Measurements from ENCODE around the gene RHOA.
"Not testable (repeated sequence)": the region's sequence is repeated elsewhere in the genome, so short reads cannot be mapped to it uniquely, and the experiment has no call there.

Gene RHOA

GRCh38 chr3:49358217-49358883 lies 53.4 kb downstream of the RHOA start, which contains the start of gene GPX1:
Gene GPX1 (minus strand): TSS chr3:49358353. CDS start chr3:49358278, 75 bp downstream.
- peak within 1 kb of the TSS; percentile 97 to 99 for H3K18ac ChIP-seq (ENCODE audit: low read depth in 1 of 2, low read length in 2 of 2)
- DNase-seq: peak; percentile 98
- H2AFZ ChIP-seq (ENCODE audit: low read depth, low read length): no peak within 1 kb of the TSS
- peak within 1 kb of the TSS; percentile 95 for H2BK120ac ChIP-seq (ENCODE audit: low read depth, low read length)
- peak within 1 kb of the TSS; percentile 96 for H4K91ac ChIP-seq (ENCODE audit: low read length)
- H2BK15ac ChIP-seq (ENCODE audit: low read depth, poor library complexity, severe bottlenecking): peak within 1 kb of the TSS; percentile 86
- H3K9ac ChIP-seq (ENCODE audit: low read length): peak within 1 kb of the TSS; percentile 94
- H3K27ac ChIP-seq (ENCODE audit: low read length, poor library complexity, severe bottlenecking): peak within 1 kb of the TSS; percentile 100
- H3K4me1 ChIP-seq (ENCODE audit: control insufficient read depth, insufficient read depth, low read depth, low read length): peaks cover 28% of the 10 kb centered on the region
- H4K8ac ChIP-seq (ENCODE audit: low read length): peak within 1 kb of the TSS; percentile 87
- no peaks in the 10 kb centered on the region for H3K9me3 ChIP-seq (ENCODE audit: control insufficient read depth, low read length)
- H3K4ac ChIP-seq (ENCODE audit: low read depth in 1 of 2, low read length in 2 of 2): peak within 1 kb of the TSS; percentile 91 to 98
- H2BK12ac ChIP-seq (ENCODE audit: low read length in 2 of 2): peak within 1 kb of the TSS; percentile 49 to 84
- peak within 1 kb of the TSS in 1 of 2 experiments; percentile 94 for H3K14ac ChIP-seq (ENCODE audit: low read length in 2 of 2)
- peak within 1 kb of the TSS; percentile 67 to 88 for H3K4me3 ChIP-seq (ENCODE audit: insufficient read depth in 1 of 2, low read depth in 1 of 2, low read length in 2 of 2)
- H2BK5ac ChIP-seq (ENCODE audit: low read depth, low read length, poor library complexity, severe bottlenecking): peak within 1 kb of the TSS; percentile 99
- H3K79me1 ChIP-seq (replicated peaks; ENCODE audit: low read length, poor library complexity, severe bottlenecking): peaks cover 6% of the 10 kb centered on the region
- no peaks in the 10 kb centered on the region for H3K27me3 ChIP-seq (ENCODE audit: control insufficient read depth in 1 of 2, insufficient read depth in 1 of 2, low read length in 2 of 2)
- H3K4me2 ChIP-seq (ENCODE audit: low read length, poor library complexity, severe bottlenecking): peak within 1 kb of the TSS; percentile 74
- WGBS: 2% methylated on average over 44 of the region's 46 CpGs
- peak within 1 kb of the TSS in 1 of 2 experiments; percentile 98 for H3K23ac ChIP-seq (ENCODE audit: low read length in 2 of 2)
- peak within 1 kb of the TSS; percentile 99 for H2AK5ac ChIP-seq (ENCODE audit: low read length, severe bottlenecking)
- H3K36me3 ChIP-seq (ENCODE audit: control insufficient read depth in 1 of 2, insufficient read depth in 2 of 2, low read depth in 1 of 2, low read length in 2 of 2): peaks cover 52 to 72% of the 10 kb centered on the region in 2 experiments

GRCh38 chr3:49357443-49358216 lies 54.1 kb downstream of the RHOA start:
- not testable (repeated sequence) for H3K23ac ChIP-seq (ENCODE audit: low read length in 2 of 2); H3K79me1 ChIP-seq (replicated peaks; ENCODE audit: low read length, poor library complexity, severe bottlenecking); H3K9me3 ChIP-seq (ENCODE audit: control insufficient read depth, low read length); H3K27me3 ChIP-seq (ENCODE audit: control insufficient read depth in 1 of 2, insufficient read depth in 1 of 2, low read length in 2 of 2); H2AFZ ChIP-seq (ENCODE audit: low read depth, low read length); H2BK5ac ChIP-seq (ENCODE audit: low read depth, low read length, poor library complexity, severe bottlenecking)
- peak overlapping the region; percentile 96 for H4K91ac ChIP-seq (ENCODE audit: low read length)
- peak overlapping the region; percentile 67 to 88 for H3K4me3 ChIP-seq (ENCODE audit: insufficient read depth in 1 of 2, low read depth in 1 of 2, low read length in 2 of 2)
- H2BK15ac ChIP-seq (ENCODE audit: low read depth, poor library complexity, severe bottlenecking): peak overlapping the region; percentile 86
- peak; percentile 98 for DNase-seq
- peak overlapping the region; percentile 12 for H2AK5ac ChIP-seq (ENCODE audit: low read length, severe bottlenecking)
- peak overlapping the region; percentile 76 for H3K27ac ChIP-seq (ENCODE audit: low read length, poor library complexity, severe bottlenecking)
- peak overlapping the region; percentile 88 for H2BK120ac ChIP-seq (ENCODE audit: low read depth, low read length)
- H3K18ac ChIP-seq (ENCODE audit: low read depth in 1 of 2, low read length in 2 of 2): peak overlapping the region; percentile 92 to 99
- peak overlapping the region; percentile 81 for H4K8ac ChIP-seq (ENCODE audit: low read length)
- peaks cover 28% of the 10 kb centered on the region for H3K4me1 ChIP-seq (ENCODE audit: control insufficient read depth, insufficient read depth, low read depth, low read length)
- peak overlapping the region in 1 of 2 experiments; percentile 82 for H3K14ac ChIP-seq (ENCODE audit: low read length in 2 of 2)
- 10% methylated on average over 63 of the region's 63 CpGs for WGBS
- peak overlapping the region; percentile 91 to 96 for H3K4ac ChIP-seq (ENCODE audit: low read depth in 1 of 2, low read length in 2 of 2)
- H2BK12ac ChIP-seq (ENCODE audit: low read length in 2 of 2): peak overlapping the region in 1 of 2 experiments; percentile 65
- peaks cover 45 to 66% of the 10 kb centered on the region in 2 experiments for H3K36me3 ChIP-seq (ENCODE audit: control insufficient read depth in 1 of 2, insufficient read depth in 2 of 2, low read depth in 1 of 2, low read length in 2 of 2)
- H3K9ac ChIP-seq (ENCODE audit: low read length): peak overlapping the region; percentile 94
- H3K4me2 ChIP-seq (ENCODE audit: low read length, poor library complexity, severe bottlenecking): peak overlapping the region; percentile 29

- H3K4ac ChIP-seq (ENCODE audit: low read depth in 1 of 2, low read length in 2 of 2); H3K18ac ChIP-seq (ENCODE audit: low read depth in 1 of 2, low read length in 2 of 2); DNase-seq; H2BK5ac ChIP-seq (ENCODE audit: low read depth, low read length, poor library complexity, severe bottlenecking); H4K91ac ChIP-seq (ENCODE audit: low read length); H3K79me1 ChIP-seq (replicated peaks; ENCODE audit: low read length, poor library complexity, severe bottlenecking); H2BK120ac ChIP-seq (ENCODE audit: low read depth, low read length); H3K9me3 ChIP-seq (ENCODE audit: control insufficient read depth, low read length); H3K14ac ChIP-seq (ENCODE audit: low read length in 2 of 2); H3K27me3 ChIP-seq (ENCODE audit: control insufficient read depth in 1 of 2, insufficient read depth in 1 of 2, low read length in 2 of 2); H2BK15ac ChIP-seq (ENCODE audit: low read depth, poor library complexity, severe bottlenecking); H2AFZ ChIP-seq (ENCODE audit: low read depth, low read length); H4K8ac ChIP-seq (ENCODE audit: low read length); H2BK12ac ChIP-seq (ENCODE audit: low read length in 2 of 2); H3K23ac ChIP-seq (ENCODE audit: low read length in 2 of 2): not testable (repeated sequence)
- peak overlapping the region; percentile 72 for H3K4me2 ChIP-seq (ENCODE audit: low read length, poor library complexity, severe bottlenecking)
- peak overlapping the region; percentile 94 for H3K9ac ChIP-seq (ENCODE audit: low read length)
- peak overlapping the region; percentile 67 to 88 for H3K4me3 ChIP-seq (ENCODE audit: insufficient read depth in 1 of 2, low read depth in 1 of 2, low read length in 2 of 2)
- WGBS: 65% methylated on average over 8 of the region's 10 CpGs
- H3K4me1 ChIP-seq (ENCODE audit: control insufficient read depth, insufficient read depth, low read depth, low read length): peaks cover 27% of the 10 kb centered on the region
- peak overlapping the region; percentile 76 for H3K27ac ChIP-seq (ENCODE audit: low read length, poor library complexity, severe bottlenecking)
- peaks cover 42 to 61% of the 10 kb centered on the region in 2 experiments for H3K36me3 ChIP-seq (ENCODE audit: control insufficient read depth in 1 of 2, insufficient read depth in 2 of 2, low read depth in 1 of 2, low read length in 2 of 2)
- peak overlapping the region; percentile 76 for H2AK5ac ChIP-seq (ENCODE audit: low read length, severe bottlenecking)
These were observed 54.7 kb downstream of the RHOA start for GRCh38 chr3:49357095-49357442.

GRCh38 chr3:49352890-49353421 lies 58.8 kb downstream of the RHOA start:
- H2BK15ac ChIP-seq (ENCODE audit: low read depth, poor library complexity, severe bottlenecking): peak overlapping the region; percentile 46
- H3K27me3 ChIP-seq (ENCODE audit: control insufficient read depth in 1 of 2, insufficient read depth in 1 of 2, low read length in 2 of 2): no peaks in the 10 kb centered on the region
- H4K91ac ChIP-seq (ENCODE audit: low read length): peak overlapping the region; percentile 43
- no peak overlapping the region for H2BK5ac ChIP-seq (ENCODE audit: low read depth, low read length, poor library complexity, severe bottlenecking)
- peaks cover 7% of the 10 kb centered on the region for H3K79me1 ChIP-seq (replicated peaks; ENCODE audit: low read length, poor library complexity, severe bottlenecking)
- WGBS: 96% methylated on average over 5 of the region's 5 CpGs
- no peak overlapping the region for H2AFZ ChIP-seq (ENCODE audit: low read depth, low read length)
- DNase-seq: peak; percentile 29
- peak overlapping the region; percentile 11 to 57 for H3K18ac ChIP-seq (ENCODE audit: low read depth in 1 of 2, low read length in 2 of 2)
- peak overlapping the region; percentile 42 for H2BK120ac ChIP-seq (ENCODE audit: low read depth, low read length)
- peak overlapping the region; percentile 92 for H3K27ac ChIP-seq (ENCODE audit: low read length, poor library complexity, severe bottlenecking)
- H3K9me3 ChIP-seq (ENCODE audit: control insufficient read depth, low read length): no peaks in the 10 kb centered on the region
- no peak overlapping the region for H4K8ac ChIP-seq (ENCODE audit: low read length)
- peak overlapping the region; percentile 84 for H2AK5ac ChIP-seq (ENCODE audit: low read length, severe bottlenecking)
- H3K14ac ChIP-seq (ENCODE audit: low read length in 2 of 2): no peak overlapping the region
- no peak overlapping the region for H3K23ac ChIP-seq (ENCODE audit: low read length in 2 of 2)
- H3K4me2 ChIP-seq (ENCODE audit: low read length, poor library complexity, severe bottlenecking): no peak overlapping the region
- peak overlapping the region; percentile 81 for H3K9ac ChIP-seq (ENCODE audit: low read length)
- peaks cover 19 to 26% of the 10 kb centered on the region in 2 experiments for H3K36me3 ChIP-seq (ENCODE audit: control insufficient read depth in 1 of 2, insufficient read depth in 2 of 2, low read depth in 1 of 2, low read length in 2 of 2)
- no peak overlapping the region for H3K4ac ChIP-seq (ENCODE audit: low read depth in 1 of 2, low read length in 2 of 2)
- no peak overlapping the region for H2BK12ac ChIP-seq (ENCODE audit: low read length in 2 of 2)
- no peak overlapping the region for H3K4me3 ChIP-seq (ENCODE audit: insufficient read depth in 1 of 2, low read depth in 1 of 2, low read length in 2 of 2)
- peaks cover 22% of the 10 kb centered on the region for H3K4me1 ChIP-seq (ENCODE audit: control insufficient read depth, insufficient read depth, low read depth, low read length)

Data from mesenchymal stem cell (in vitro differentiated cells and primary cell).